HUES64 (cell line): ENCODE data around the gene ZFYVE28.

ENCODE experiments used
- H3K27ac ChIP-seq: 2 replicates; pipeline ENCODE4 v1.7.0; 2013; ENCODE audit warnings: low read depth, low read length, inconsistent platforms
- H3K27me3 ChIP-seq: 2 replicates; pipeline ENCODE4 v1.6.1; 2013; ENCODE audit warnings: mild to moderate bottlenecking, low read length; ENCODE audit not compliant: insufficient read depth
- H3K36me3 ChIP-seq: 2 replicates; pipeline ENCODE4 v1.6.1; 2013; ENCODE audit warnings: mild to moderate bottlenecking, low read length; ENCODE audit not compliant: insufficient read depth
- H3K4me1 ChIP-seq: 2 replicates; pipeline ENCODE4 v1.6.1; 2013; ENCODE audit warnings: mild to moderate bottlenecking, low read length, moderate library complexity; ENCODE audit not compliant: insufficient read depth
- H3K4me3 ChIP-seq: 2 replicates; pipeline ENCODE4 v1.5.1; 2013; ENCODE audit warnings: mild to moderate bottlenecking, low read length, moderate library complexity
- H3K9ac ChIP-seq: 2 replicates; pipeline ENCODE4 v1.6.1; 2013; ENCODE audit warnings: mild to moderate bottlenecking, low read depth, low read length
- H3K9me3 ChIP-seq: 2 replicates; pipeline ENCODE4 v1.6.1; 2013; ENCODE audit warnings: low read depth, low read length; ENCODE audit not compliant: insufficient read depth
- WGBS: fragments of 150-250, 120-280 bp; methylation state at CpG from one replicate; pipeline ENCODE4 v1.1.7; 2013; ENCODE audit warnings: missing lambda C conversion rate; 5-methylcytosine and 5-hydroxymethylcytosine counted together

ZFYVE28 gene

GRCh38 chr4:2247128-2248043, 171.1 kb downstream of the ZFYVE28 start:
- H3K4me3 ChIP-seq, result no peak overlapping the region
- WGBS, result 94% methylated on average over 42 of the region's 42 CpGs
- H3K27me3 ChIP-seq, result peaks cover 4% of the 10 kb centered on the region
- H3K27ac ChIP-seq, result no peak overlapping the region
- 0 out of 2 replicates have a peak, but pooled peaks cover 3% of the 10 kb centered on the region for H3K36me3 ChIP-seq
- no peaks in the 10 kb centered on the region for H3K4me1 ChIP-seq
- H3K9me3 ChIP-seq, result 0 out of 2 replicates have a peak, but pooled peaks cover 8% of the 10 kb centered on the region
- no peak overlapping the region for H3K9ac ChIP-seq

- H3K9me3 ChIP-seq, result 0 out of 2 replicates have a peak, but pooled peaks cover 8% of the 10 kb centered on the region
- H3K4me1 ChIP-seq, result no peaks in the 10 kb centered on the region
- WGBS, result 94% methylated on average over 19 of the region's 19 CpGs
- H3K27ac ChIP-seq, result no peak overlapping the region
- H3K27me3 ChIP-seq, result peaks cover 4% of the 10 kb centered on the region
- H3K36me3 ChIP-seq, result 0 out of 2 replicates have a peak, but pooled peaks cover 3% of the 10 kb centered on the region
- H3K4me3 ChIP-seq, result no peak overlapping the region
- H3K9ac ChIP-seq, result no peak overlapping the region
These were observed 171.9 kb downstream of the ZFYVE28 start for GRCh38 chr4:2246384-2247127.

GRCh38 chr4:2245787-2246275, 172.6 kb downstream of the ZFYVE28 start:
- Histone ChIP-seq H3K9me3 (0 out of 2 replicates have a peak, but pooled peaks cover 8% of the 10 kb centered on the region), H3K36me3 (0 out of 2 replicates have a peak, but pooled peaks cover 3% of the 10 kb centered on the region), H3K4me1 (peaks cover 3% of the 10 kb centered on the region), H3K4me3 (no peak overlapping the region), H3K27ac (no peak overlapping the region), H3K9ac (no peak overlapping the region; the same call in 1 of the 2 replicates), H3K27me3 (peaks cover 4% of the 10 kb centered on the region)
- WGBS, result 93% methylated on average over 7 of the region's 7 CpGs

- peaks cover 9% of the 10 kb centered on the region for H3K4me1 ChIP-seq
- H3K27ac ChIP-seq, result no peak overlapping the region
- WGBS, result 77% methylated on average over 5 of the region's 7 CpGs
- 0 out of 2 replicates have a peak, but pooled peaks cover 8% of the 10 kb centered on the region for H3K9me3 ChIP-seq
- peaks cover 4% of the 10 kb centered on the region for H3K27me3 ChIP-seq
- H3K4me3 ChIP-seq, result no peak overlapping the region
- peaks cover 3% of the 10 kb centered on the region; the same call in 1 of the 2 replicates for H3K36me3 ChIP-seq
- H3K9ac ChIP-seq, result no peak overlapping the region; the same call in 1 of the 2 replicates
These were observed 173.2 kb downstream of the ZFYVE28 start for GRCh38 chr4:2245057-2245786.

- Histone ChIP-seq H3K9me3 (0 out of 2 replicates have a peak, but pooled peaks cover 8% of the 10 kb centered on the region), H3K4me1 (peaks cover 20% of the 10 kb centered on the region), H3K36me3 (peaks cover 13% of the 10 kb centered on the region; the same call in 1 of the 2 replicates), H3K9ac (no peak overlapping the region), H3K27ac (no peak overlapping the region), H3K27me3 (peaks cover 4% of the 10 kb centered on the region), H3K4me3 (no peak overlapping the region)
- WGBS, result 85% methylated on average over 5 of the region's 5 CpGs
These were observed 174.6 kb downstream of the ZFYVE28 start for GRCh38 chr4:2243681-2244380.

GRCh38 chr4:2241410-2242353, 176.8 kb downstream of the ZFYVE28 start, which contains the start of the genes HAUS3 and POLN:
Gene HAUS3 (minus strand): TSS chr4:2242121. CDS start chr4:2240946, 1,175 bp downstream.
Gene POLN (minus strand): TSS chr4:2242121. CDS start chr4:2229231, 12,890 bp downstream.
- Histone ChIP-seq H3K27ac (no peak within 1 kb of the TSS), H3K4me1 (peaks cover 20% of the 10 kb centered on the region)
- under 1% methylated on average over 88 of the region's 88 CpGs for WGBS

GRCh38 chr4:2241003-2241402, 177.4 kb downstream of the ZFYVE28 start:
- 32% methylated on average over 5 of the region's 7 CpGs for WGBS
- peaks cover 4% of the 10 kb centered on the region for H3K27me3 ChIP-seq
- peak overlapping the region; percentile 95 for H3K4me3 ChIP-seq
- no peak overlapping the region for H3K27ac ChIP-seq
- peaks cover 34% of the 10 kb centered on the region for H3K36me3 ChIP-seq
- H3K9ac ChIP-seq, result peak overlapping the region; percentile 78
- peaks cover 20% of the 10 kb centered on the region for H3K4me1 ChIP-seq
- H3K9me3 ChIP-seq, result 0 out of 2 replicates have a peak, but pooled peaks cover 8% of the 10 kb centered on the region

More at GRCh38 chr4:2241410-2242353, 176.8 kb downstream of the ZFYVE28 start, which contains the start of the genes HAUS3 and POLN:
- peak within 1 kb of the TSS; percentile 78 for H3K9ac ChIP-seq
- H3K36me3 ChIP-seq, result peaks cover 29% of the 10 kb centered on the region
- H3K9me3 ChIP-seq, result 0 out of 2 replicates have a peak, but pooled peaks cover 8% of the 10 kb centered on the region
- peak within 1 kb of the TSS; percentile 95 for H3K4me3 ChIP-seq
- H3K27me3 ChIP-seq, result peaks cover 4% of the 10 kb centered on the region

GRCh38 chr4:2236944-2237666, 181.3 kb downstream of the ZFYVE28 start:
- no peak overlapping the region for H3K4me3 ChIP-seq
- peaks cover 20% of the 10 kb centered on the region for H3K4me1 ChIP-seq
- H3K27ac ChIP-seq, result no peak overlapping the region
- H3K9ac ChIP-seq, result no peak overlapping the region
- H3K27me3 ChIP-seq, result no peaks in the 10 kb centered on the region
- WGBS, result 62% methylated on average over 3 of the region's 3 CpGs
- no peaks in the 10 kb centered on the region for H3K9me3 ChIP-seq
- H3K36me3 ChIP-seq, result peaks cover 62% of the 10 kb centered on the region

GRCh38 chr4:2231082-2231481, 187.4 kb downstream of the ZFYVE28 start:
- H3K9ac ChIP-seq, result no peak overlapping the region
- H3K36me3 ChIP-seq, result peaks cover 39% of the 10 kb centered on the region
- H3K27me3 ChIP-seq, result no peaks in the 10 kb centered on the region
- H3K4me3 ChIP-seq, result no peak overlapping the region
- no peaks in the 10 kb centered on the region for H3K9me3 ChIP-seq
- H3K27ac ChIP-seq, result no peak overlapping the region
- over 99% methylated on average over 6 of the region's 6 CpGs for WGBS
- H3K4me1 ChIP-seq, result no peaks in the 10 kb centered on the region
